Retinal pigment epithelial cell (primary cell): Measurements from ENCODE around the gene PTMS.

Experiments used
- DNase-seq: peaks from one replicate; pipeline ENCODE4 v3.0.0-alpha.2; 2010; ENCODE audit warnings: low read depth
- H3K4me3 ChIP-seq: 2 replicates; pipeline ENCODE4 v1.5.1; 2011; ENCODE audit warnings: mild to moderate bottlenecking, low read length, control low read depth, moderate library complexity
- CTCF ChIP-seq: conservative IDR thresholded peaks from 2 replicates; pipeline ENCODE4 v1.5.1; 2011; ENCODE audit warnings: low read depth, low read length, control low read depth, inconsistent platforms

PTMS gene

GRCh38 chr12:6765634-6766581, at the start of gene PTMS:
Gene PTMS (plus strand): TSS chr12:6766363. CDS start chr12:6766706, 343 bp downstream.
- TF ChIP-seq CTCF, result no peak
- no peak for DNase-seq
- peak within 1 kb of the TSS; percentile 88 for H3K4me3 ChIP-seq

- H3K4me3 ChIP-seq, result no peak overlapping the region
- no peak for TF ChIP-seq CTCF
- DNase-seq, result no peak
Observed at GRCh38 chr12:6716874-6717437, 49.2 kb upstream of the PTMS start.

GRCh38 chr12:6722863-6723262, 43.3 kb upstream of the PTMS start:
- no peak for DNase-seq
- TF ChIP-seq CTCF, result no peak
- no peak overlapping the region for H3K4me3 ChIP-seq

- DNase-seq, result peak; percentile 93
- no peak for TF ChIP-seq CTCF
- H3K4me3 ChIP-seq, result peak within 1 kb of the TSS; percentile 68
Observed at GRCh38 chr12:6723607-6724408, 42.4 kb upstream of the PTMS start, which contains the start of gene COPS7A. Gene COPS7A (plus strand): TSS chr12:6724046. CDS start chr12:6724657, 611 bp downstream.

GRCh38 chr12:6724409-6724797, 41.8 kb upstream of the PTMS start:
- no peak for TF ChIP-seq CTCF
- DNase-seq, result no peak
- peak overlapping the region; percentile 68 for H3K4me3 ChIP-seq

GRCh38 chr12:6725350-6725749, 40.8 kb upstream of the PTMS start:
- TF ChIP-seq CTCF, result no peak
- H3K4me3 ChIP-seq, result no peak overlapping the region
- DNase-seq, result no peak
